ENCODE measurements around the gene ROGDI.

The ROGDI gene

DNA sequence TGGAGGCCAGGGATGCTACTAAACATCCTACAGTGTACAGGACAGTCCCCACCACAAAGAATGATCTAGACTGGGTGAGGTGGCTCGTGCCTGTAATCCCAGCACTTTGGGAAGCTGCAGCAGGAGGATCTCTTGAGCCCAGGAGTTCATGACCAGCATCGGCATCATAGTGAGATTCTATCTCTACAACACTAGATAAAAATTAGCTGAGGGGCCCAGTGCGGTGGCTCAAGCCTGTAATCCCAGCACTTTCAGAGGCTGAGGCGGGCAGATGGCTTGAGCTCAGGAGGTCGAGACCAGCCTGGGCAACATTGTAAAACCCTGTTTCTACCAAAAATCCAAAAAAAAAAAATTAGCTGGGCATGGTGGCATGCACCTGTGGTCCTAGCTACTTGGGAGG, 30.1 kb downstream of the ROGDI start:
- DNase-seq (ENCODE audit: low spot score): no peak
- no peak overlapping the region for H3K4me3 ChIP-seq
- no peak overlapping the region for H3K27ac ChIP-seq
- TF ChIP-seq, protein P1, sequence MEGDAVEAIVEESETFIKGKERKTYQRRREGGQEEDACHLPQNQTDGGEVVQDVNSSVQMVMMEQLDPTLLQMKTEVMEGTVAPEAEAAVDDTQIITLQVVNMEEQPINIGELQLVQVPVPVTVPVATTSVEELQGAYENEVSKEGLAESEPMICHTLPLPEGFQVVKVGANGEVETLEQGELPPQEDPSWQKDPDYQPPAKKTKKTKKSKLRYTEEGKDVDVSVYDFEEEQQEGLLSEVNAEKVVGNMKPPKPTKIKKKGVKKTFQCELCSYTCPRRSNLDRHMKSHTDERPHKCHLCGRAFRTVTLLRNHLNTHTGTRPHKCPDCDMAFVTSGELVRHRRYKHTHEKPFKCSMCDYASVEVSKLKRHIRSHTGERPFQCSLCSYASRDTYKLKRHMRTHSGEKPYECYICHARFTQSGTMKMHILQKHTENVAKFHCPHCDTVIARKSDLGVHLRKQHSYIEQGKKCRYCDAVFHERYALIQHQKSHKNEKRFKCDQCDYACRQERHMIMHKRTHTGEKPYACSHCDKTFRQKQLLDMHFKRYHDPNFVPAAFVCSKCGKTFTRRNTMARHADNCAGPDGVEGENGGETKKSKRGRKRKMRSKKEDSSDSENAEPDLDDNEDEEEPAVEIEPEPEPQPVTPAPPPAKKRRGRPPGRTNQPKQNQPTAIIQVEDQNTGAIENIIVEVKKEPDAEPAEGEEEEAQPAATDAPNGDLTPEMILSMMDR (IDR thresholded peaks at IDR 0.05): no peak

DNA sequence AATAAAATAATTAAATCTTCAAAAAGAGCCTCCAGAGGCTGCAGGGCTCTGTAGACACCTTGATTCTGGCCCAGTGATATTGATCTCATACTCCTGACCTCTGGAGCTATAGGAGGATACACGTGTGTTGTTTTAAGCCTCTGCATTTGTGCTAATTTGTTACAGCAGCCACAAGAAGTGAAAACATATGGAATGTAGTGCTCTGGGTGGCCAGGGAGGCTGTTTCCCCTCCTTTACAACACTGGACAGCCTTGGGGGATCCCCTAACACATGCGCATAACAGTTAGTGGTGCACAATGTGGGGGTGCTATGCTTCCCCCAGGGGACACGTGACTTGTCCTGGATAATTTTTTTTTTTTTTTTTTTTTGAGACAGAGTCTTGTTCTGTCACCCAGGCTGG, 30.8 kb downstream of the ROGDI start:
- TF ChIP-seq, protein P1 (IDR thresholded peaks at IDR 0.05): no peak
- Histone ChIP-seq H3K4me3 (no peak overlapping the region), H3K27ac (no peak overlapping the region)
- DNase-seq (ENCODE audit: low spot score): no peak

DNA sequence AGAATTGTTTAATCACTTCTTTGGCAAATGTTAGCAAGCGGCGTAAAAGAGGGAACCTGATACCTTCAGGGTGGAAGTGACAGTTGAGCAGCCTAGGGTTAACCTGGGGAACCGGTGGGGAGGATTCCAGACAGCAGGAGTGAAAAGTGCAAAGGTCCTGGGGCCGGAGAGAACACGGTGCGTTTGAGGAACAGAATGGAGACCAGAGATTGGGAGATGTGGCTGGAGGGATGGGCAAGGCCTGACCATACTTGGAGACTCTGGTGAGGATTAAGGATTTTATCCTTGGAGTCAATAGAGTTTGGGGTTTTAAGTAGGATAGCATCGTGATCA, 33.2 kb downstream of the ROGDI start:
- TF ChIP-seq, protein P1 (IDR thresholded peaks at IDR 0.05): no peak
- DNase-seq (ENCODE audit: low spot score): no peak
- peak overlapping the region in 1 of 2 donors; percentile 94 for H3K27ac ChIP-seq
- peak overlapping the region; percentile 93 for H3K4me3 ChIP-seq

DNA sequence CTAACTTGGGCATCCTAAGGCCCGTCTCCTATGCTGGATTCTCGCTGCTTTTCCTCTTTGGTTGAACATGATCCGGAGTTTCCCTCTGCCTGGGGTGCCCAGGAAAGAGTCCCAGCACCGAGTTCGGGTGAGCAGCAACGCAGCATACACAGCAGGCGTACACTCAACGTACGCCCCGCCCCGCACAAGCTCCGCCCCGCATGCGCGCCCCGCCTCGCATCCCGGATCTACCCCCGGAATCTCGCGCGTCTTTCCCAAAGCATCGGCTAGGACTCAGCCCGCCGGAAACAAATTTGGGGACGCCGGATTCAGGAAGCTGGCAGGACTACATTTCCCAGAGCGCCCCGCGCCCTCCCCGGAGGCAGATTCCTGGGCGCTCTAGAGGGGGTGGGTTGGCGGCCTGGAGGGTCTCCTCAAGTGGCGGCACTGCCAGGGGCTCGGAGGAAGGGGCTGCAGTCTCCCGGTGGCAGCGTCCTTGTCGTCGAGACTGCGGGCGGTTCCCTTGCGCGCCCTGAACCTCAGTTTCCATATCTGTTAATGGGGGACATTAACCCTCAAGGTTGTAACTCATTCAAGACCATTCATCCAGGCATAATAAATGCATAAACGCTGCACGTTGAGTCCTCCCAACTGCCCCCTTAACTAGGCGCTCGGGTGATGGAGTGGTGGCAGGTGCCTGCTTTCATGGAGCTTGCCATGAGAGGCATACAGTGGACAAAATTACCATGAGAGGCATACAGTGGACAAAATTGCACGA, 33.7 kb downstream of the ROGDI start:
- TF ChIP-seq, protein P1 (IDR thresholded peaks at IDR 0.05): no peak
- peak overlapping the region; percentile 94 for H3K27ac ChIP-seq
- peak; percentile 97 for DNase-seq (ENCODE audit: low spot score)
- peak overlapping the region; percentile 93 for H3K4me3 ChIP-seq

DNA sequence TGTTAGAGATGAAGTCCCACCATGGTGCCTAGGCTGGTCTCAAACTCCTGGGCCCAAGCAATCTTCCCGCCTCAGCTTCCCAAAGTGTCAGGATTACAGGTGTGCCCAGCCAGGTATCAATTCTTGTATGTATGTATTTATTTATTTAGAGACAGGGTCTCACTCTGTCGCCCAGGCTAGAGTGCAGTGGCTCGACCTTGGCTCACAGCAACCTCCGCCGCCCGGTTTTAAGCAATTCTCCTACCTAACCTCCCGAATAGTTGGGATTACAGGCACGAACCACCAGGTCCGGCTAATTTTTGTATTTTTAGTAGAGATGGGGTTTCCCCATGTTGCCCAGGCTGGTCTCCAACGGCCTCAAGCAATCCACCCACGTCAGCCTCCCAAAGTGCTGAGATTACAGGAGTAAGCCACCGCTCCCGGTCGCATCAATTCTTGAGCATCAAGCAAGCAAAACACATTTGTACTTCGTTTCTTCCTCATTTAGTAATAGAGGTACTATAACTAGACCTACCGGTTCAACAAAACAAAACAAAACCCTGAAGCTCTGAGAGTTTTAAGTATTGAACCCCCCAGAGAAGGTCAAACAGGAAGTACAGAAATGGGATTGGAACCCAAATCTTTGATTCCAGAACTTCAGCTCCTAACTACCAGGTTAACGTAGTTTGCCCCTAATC, 34.4 kb downstream of the ROGDI start:
- TF ChIP-seq, protein P1 (IDR thresholded peaks at IDR 0.05): no peak
- peak overlapping the region; percentile 94 for H3K27ac ChIP-seq
- no peak for DNase-seq (ENCODE audit: low spot score)

DNA sequence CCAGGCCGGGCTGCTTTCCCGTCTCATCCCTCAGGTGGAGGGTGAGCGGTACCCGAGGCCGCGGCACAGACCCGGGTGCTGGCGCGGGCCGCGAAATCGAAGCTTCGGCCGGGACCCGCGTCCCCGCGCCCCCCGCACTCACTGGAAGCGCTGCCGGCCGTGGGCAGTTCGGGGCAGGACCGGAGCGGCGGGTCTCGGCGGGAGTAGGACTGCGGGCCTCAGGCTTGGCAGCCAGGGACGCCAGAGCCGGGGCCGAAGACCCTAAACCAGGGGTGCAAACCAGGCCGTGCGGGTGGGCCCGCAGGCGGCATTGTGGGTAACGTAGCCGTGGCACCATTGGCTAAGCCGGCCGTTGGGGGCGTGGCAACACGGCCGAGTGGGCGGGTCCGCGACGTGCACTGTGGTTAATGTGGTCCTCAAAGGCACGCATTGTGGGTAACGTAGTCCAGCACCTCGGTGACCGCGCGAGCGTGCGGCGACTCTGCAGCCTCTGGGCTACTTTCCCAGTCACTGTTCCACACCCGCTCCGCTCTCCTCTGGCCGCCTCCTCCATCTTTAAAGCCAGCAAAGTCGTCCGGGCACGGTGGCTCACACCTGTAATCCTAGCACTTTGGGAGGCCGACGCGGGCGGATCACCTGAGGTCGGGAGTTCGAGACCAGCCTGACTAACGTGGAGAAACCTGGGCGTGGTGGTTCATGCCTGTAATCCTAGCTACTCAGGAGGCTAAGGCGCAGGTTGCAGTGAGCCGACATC, 35.4 kb downstream of the ROGDI start, which contains the start of gene ZNF500:
ZNF500 (minus strand) TSS at position 288 of the 754 bp plus-strand sequence. CDS start 1,184 bp downstream, outside the sequence.
- Histone ChIP-seq H3K4me3 (peak within 1 kb of the TSS; percentile 93), H3K27ac (peak within 1 kb of the TSS; percentile 94)
- TF ChIP-seq, protein P1 (IDR thresholded peaks at IDR 0.05): no peak
- DNase-seq (ENCODE audit: low spot score): peak; percentile 98

More for the DNA sequence above, 34.4 kb downstream of the ROGDI start:
- H3K4me3 ChIP-seq: peak overlapping the region; percentile 93

All from coronary artery (tissue), 2 donors.